HG03432 (cell line): Measurements from ENCODE around the gene INPP5F.
"Not testable (repeated sequence)": the region's sequence is repeated elsewhere in the genome, so short reads cannot be mapped to it uniquely, and the experiment has no call there.

Experiments
- ATAC-seq: cut with Tn5 transposase; IDR thresholded peaks from one replicate; pipeline ENCODE4 v1.9.1; 2021; ENCODE audit warnings: mild to moderate bottlenecking, moderate library complexity; ENCODE audit not compliant: unreplicated experiment

Gene INPP5F

GRCh38 chr10:119772334-119772733 lies 46.5 kb downstream of the INPP5F start:
- no peak for ATAC-seq

- ATAC-seq, result not testable (repeated sequence)
Measured at GRCh38 chr10:119773041-119773440, 47.2 kb downstream of the INPP5F start.

GRCh38 chr10:119775529-119775928 lies 49.7 kb downstream of the INPP5F start:
- no peak for ATAC-seq

- ATAC-seq, result no peak
Measured at GRCh38 chr10:119776536-119776935, 50.7 kb downstream of the INPP5F start.

GRCh38 chr10:119777686-119778085 lies 51.8 kb downstream of the INPP5F start:
- no peak for ATAC-seq

- ATAC-seq, result no peak
Measured at GRCh38 chr10:119778776-119779445, 53.1 kb downstream of the INPP5F start.

- no peak for ATAC-seq
Measured at GRCh38 chr10:119780879-119781480, 55.1 kb downstream of the INPP5F start.

- ATAC-seq, result no peak
Measured at GRCh38 chr10:119781498-119781897, 55.6 kb downstream of the INPP5F start.

- ATAC-seq, result no peak
Measured at GRCh38 chr10:119782981-119783664, 57.3 kb downstream of the INPP5F start.

GRCh38 chr10:119783665-119784027 lies 57.8 kb downstream of the INPP5F start:
- ATAC-seq, result no peak

- ATAC-seq, result peak; percentile 81
Measured at GRCh38 chr10:119784340-119785067, 58.7 kb downstream of the INPP5F start.

- no peak for ATAC-seq
Measured at GRCh38 chr10:119786117-119786769, 60.4 kb downstream of the INPP5F start.

- not testable (repeated sequence) for ATAC-seq
Measured at GRCh38 chr10:119795101-119795500, 69.3 kb downstream of the INPP5F start.

GRCh38 chr10:119796039-119796438 lies 70.2 kb downstream of the INPP5F start:
- no peak for ATAC-seq

GRCh38 chr10:119801176-119801575 lies 75.3 kb downstream of the INPP5F start:
- no peak for ATAC-seq

GRCh38 chr10:119801998-119802538 lies 76.2 kb downstream of the INPP5F start:
- no peak for ATAC-seq

- no peak for ATAC-seq
Measured at GRCh38 chr10:119803264-119803663, 77.4 kb downstream of the INPP5F start.

- no peak for ATAC-seq
Measured at GRCh38 chr10:119805702-119806230, 79.9 kb downstream of the INPP5F start.

- ATAC-seq, result no peak
Measured at GRCh38 chr10:119806334-119807130, 80.7 kb downstream of the INPP5F start.
